HCT116 (cell line): ENCODE data around the gene ROS1.

ENCODE experiments used
- CEBPB ChIP-seq: IDR thresholded peaks from 2 replicates; pipeline ENCODE4 v1.6.1; 2012; ENCODE audit warnings: low read depth
- CTCF ChIP-seq, 3 experiments: fragments of 200-600 bp in 1 of 3; sonication (generic) in 1 of 3; IDR thresholded peaks in 2 of 3; conservative IDR thresholded peaks in 1 of 3; 2 replicates each; pipeline ENCODE4 v1.5.1; 2012 to 2017; ENCODE audit warnings: low read depth in 2 of 3, low read length in 2 of 3, antibody characterized with exemption in 1 of 3, borderline replicate concordance in 1 of 3, control low read depth in 1 of 3, mild to moderate bottlenecking in 1 of 3, mixed read lengths in 1 of 3, mixed run types in 1 of 3, moderate library complexity in 1 of 3; ENCODE audit not compliant: insufficient read depth in 1 of 3
- EGR1 ChIP-seq: IDR thresholded peaks from 2 replicates; pipeline ENCODE4 v1.6.1; 2012; ENCODE audit warnings: low read depth
- EZH2phosphoT487 ChIP-seq: fragments of 200-600 bp; IDR thresholded peaks from 2 replicates; pipeline ENCODE4 v1.6.1; 2018; ENCODE audit warnings: antibody characterized with exemption, borderline replicate concordance
- POLR2A ChIP-seq: IDR thresholded peaks from 2 replicates; pipeline ENCODE4 v1.7.0; 2011; ENCODE audit warnings: borderline replicate concordance; ENCODE audit not compliant: insufficient read depth, insufficient read length; ENCODE audit errors: extremely low read depth
- SRF ChIP-seq: IDR thresholded peaks from 2 replicates; pipeline ENCODE4 v1.6.1; 2012; ENCODE audit warnings: low read depth
- TF ChIP-seq, protein P1 (sequence below): IDR thresholded peaks from 2 replicates; pipeline ENCODE4 v1.6.1; 2012; ENCODE audit warnings: low read depth

DNA sequence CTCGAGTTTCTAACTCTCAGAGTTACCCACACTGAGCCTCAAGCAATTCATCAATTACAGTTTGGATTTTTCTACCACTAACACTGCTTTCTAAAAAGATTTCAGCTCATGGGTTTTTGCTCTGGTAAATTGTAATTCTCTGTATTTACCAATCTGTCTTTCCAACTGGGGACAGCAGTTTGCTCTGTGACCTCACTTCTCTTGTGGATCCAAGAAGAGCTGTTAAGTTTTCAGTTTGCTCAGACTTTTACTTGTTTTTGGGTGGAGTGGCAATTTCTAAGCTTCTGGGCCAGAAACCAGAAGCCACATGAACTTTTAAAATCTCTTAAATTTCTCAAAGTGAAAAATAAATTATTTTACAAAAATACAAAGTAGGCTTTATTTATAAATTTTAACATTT is 74.2 kb downstream of the ROS1 start:
- TF ChIP-seq POLR2A, result no peak
- no peak for TF ChIP-seq CTCF (IDR thresholded peaks at IDR 0.05 in 2 of 3, conservative IDR thresholded peaks at IDR 0.05 in 1 of 3; ENCODE audit: borderline replicate concordance in 1 of 3, insufficient read depth in 1 of 3, low read depth in 2 of 3, low read length in 2 of 3)
- TF ChIP-seq, protein P1, sequence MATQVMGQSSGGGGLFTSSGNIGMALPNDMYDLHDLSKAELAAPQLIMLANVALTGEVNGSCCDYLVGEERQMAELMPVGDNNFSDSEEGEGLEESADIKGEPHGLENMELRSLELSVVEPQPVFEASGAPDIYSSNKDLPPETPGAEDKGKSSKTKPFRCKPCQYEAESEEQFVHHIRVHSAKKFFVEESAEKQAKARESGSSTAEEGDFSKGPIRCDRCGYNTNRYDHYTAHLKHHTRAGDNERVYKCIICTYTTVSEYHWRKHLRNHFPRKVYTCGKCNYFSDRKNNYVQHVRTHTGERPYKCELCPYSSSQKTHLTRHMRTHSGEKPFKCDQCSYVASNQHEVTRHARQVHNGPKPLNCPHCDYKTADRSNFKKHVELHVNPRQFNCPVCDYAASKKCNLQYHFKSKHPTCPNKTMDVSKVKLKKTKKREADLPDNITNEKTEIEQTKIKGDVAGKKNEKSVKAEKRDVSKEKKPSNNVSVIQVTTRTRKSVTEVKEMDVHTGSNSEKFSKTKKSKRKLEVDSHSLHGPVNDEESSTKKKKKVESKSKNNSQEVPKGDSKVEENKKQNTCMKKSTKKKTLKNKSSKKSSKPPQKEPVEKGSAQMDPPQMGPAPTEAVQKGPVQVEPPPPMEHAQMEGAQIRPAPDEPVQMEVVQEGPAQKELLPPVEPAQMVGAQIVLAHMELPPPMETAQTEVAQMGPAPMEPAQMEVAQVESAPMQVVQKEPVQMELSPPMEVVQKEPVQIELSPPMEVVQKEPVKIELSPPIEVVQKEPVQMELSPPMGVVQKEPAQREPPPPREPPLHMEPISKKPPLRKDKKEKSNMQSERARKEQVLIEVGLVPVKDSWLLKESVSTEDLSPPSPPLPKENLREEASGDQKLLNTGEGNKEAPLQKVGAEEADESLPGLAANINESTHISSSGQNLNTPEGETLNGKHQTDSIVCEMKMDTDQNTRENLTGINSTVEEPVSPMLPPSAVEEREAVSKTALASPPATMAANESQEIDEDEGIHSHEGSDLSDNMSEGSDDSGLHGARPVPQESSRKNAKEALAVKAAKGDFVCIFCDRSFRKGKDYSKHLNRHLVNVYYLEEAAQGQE, result no peak
- no peak for TF ChIP-seq SRF
- no peak for TF ChIP-seq EGR1
- TF ChIP-seq CEBPB, result no peak
- TF ChIP-seq EZH2phosphoT487, result no peak
